ENCODE data around the gene BOK.

Gene BOK

DNA sequence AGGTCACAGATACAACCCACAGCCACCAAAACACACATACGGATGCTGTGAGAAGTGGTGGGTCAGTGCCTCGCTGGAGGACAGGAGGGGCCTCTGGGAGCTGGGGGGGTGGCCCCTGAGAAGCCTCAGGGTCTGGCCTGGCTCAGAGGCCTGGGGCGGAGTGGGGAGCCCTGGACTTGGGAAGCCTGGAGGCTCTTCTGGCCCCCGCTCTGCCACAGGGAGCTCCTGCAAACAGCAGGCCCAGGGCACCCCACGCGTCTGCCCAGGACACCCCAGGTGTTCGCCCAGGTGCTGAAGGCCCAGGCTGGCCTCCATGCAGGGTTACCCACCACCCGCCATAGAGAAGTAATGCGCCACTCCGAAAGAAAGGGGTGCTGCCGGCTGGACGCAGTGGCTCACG is 52.5 kb downstream of the BOK start:
- no peak for DNase-seq (ENCODE audit: low spot score)
- TF ChIP-seq, protein P1, sequence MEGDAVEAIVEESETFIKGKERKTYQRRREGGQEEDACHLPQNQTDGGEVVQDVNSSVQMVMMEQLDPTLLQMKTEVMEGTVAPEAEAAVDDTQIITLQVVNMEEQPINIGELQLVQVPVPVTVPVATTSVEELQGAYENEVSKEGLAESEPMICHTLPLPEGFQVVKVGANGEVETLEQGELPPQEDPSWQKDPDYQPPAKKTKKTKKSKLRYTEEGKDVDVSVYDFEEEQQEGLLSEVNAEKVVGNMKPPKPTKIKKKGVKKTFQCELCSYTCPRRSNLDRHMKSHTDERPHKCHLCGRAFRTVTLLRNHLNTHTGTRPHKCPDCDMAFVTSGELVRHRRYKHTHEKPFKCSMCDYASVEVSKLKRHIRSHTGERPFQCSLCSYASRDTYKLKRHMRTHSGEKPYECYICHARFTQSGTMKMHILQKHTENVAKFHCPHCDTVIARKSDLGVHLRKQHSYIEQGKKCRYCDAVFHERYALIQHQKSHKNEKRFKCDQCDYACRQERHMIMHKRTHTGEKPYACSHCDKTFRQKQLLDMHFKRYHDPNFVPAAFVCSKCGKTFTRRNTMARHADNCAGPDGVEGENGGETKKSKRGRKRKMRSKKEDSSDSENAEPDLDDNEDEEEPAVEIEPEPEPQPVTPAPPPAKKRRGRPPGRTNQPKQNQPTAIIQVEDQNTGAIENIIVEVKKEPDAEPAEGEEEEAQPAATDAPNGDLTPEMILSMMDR (IDR thresholded peaks at IDR 0.05; ENCODE audit: extremely low read depth, missing control alignments) = no peak

- TF ChIP-seq, protein P1 (IDR thresholded peaks at IDR 0.05; ENCODE audit: extremely low read depth, missing control alignments) = no peak
- no peak for DNase-seq (ENCODE audit: low spot score)
These were observed 53.8 kb downstream of the BOK start for GRCh38 chr2:241612156-241613016.

- DNase-seq (ENCODE audit: low spot score) = no peak
- TF ChIP-seq, protein P1 (IDR thresholded peaks at IDR 0.05; ENCODE audit: extremely low read depth, missing control alignments) = no peak
These were observed 54.7 kb downstream of the BOK start for GRCh38 chr2:241613017-241613780.

- TF ChIP-seq, protein P1 (IDR thresholded peaks at IDR 0.05; ENCODE audit: extremely low read depth, missing control alignments) = no peak
- DNase-seq (ENCODE audit: low spot score) = no peak
These were observed 56.5 kb downstream of the BOK start for GRCh38 chr2:241615041-241615440.

DNA sequence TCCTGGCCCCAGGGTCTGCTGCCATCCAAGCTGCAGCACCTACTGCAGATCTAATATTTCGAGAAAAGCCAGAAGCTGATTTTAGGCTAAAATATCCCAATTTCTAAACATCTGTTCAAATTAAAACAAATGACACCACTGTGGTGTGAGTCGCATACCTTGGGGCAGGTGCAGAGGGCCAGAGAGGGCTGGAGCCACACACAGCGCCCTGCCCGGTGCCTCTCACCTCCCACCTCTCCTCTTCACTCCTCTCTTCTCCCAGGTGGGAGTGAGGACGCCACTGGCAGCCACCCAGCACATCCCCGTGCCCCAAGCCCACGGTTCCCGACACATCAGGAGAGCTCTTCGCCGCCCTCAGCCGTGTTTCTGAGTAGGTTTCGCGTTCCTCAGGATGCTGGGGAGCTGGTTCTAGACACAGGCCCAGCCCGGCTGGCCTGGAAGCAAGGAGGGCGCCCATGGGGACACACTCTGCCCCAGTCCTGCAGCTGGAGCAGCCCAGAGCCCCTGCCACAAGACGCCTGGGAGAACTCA is 57.0 kb downstream of the BOK start:
- no peak for DNase-seq (ENCODE audit: low spot score)
- TF ChIP-seq, protein P1 (IDR thresholded peaks at IDR 0.05; ENCODE audit: extremely low read depth, missing control alignments) = no peak

- TF ChIP-seq, protein P1 (IDR thresholded peaks at IDR 0.05; ENCODE audit: extremely low read depth, missing control alignments) = no peak
- no peak for DNase-seq (ENCODE audit: low spot score)
These were observed 57.9 kb downstream of the BOK start for GRCh38 chr2:241616168-241617125.

Measured in GM20000 (cell line).